HG03103 (cell line): ENCODE measurements around the gene GPR78.
"Not testable (repeated sequence)": the region's sequence is repeated elsewhere in the genome, so short reads cannot be mapped to it uniquely, and the experiment has no call there.

Source experiments
- ATAC-seq: cut with Tn5 transposase; IDR thresholded peaks from one replicate; pipeline ENCODE4 v1.9.1; 2021; ENCODE audit warnings: low read depth; ENCODE audit not compliant: unreplicated experiment

GPR78 gene

DNA sequence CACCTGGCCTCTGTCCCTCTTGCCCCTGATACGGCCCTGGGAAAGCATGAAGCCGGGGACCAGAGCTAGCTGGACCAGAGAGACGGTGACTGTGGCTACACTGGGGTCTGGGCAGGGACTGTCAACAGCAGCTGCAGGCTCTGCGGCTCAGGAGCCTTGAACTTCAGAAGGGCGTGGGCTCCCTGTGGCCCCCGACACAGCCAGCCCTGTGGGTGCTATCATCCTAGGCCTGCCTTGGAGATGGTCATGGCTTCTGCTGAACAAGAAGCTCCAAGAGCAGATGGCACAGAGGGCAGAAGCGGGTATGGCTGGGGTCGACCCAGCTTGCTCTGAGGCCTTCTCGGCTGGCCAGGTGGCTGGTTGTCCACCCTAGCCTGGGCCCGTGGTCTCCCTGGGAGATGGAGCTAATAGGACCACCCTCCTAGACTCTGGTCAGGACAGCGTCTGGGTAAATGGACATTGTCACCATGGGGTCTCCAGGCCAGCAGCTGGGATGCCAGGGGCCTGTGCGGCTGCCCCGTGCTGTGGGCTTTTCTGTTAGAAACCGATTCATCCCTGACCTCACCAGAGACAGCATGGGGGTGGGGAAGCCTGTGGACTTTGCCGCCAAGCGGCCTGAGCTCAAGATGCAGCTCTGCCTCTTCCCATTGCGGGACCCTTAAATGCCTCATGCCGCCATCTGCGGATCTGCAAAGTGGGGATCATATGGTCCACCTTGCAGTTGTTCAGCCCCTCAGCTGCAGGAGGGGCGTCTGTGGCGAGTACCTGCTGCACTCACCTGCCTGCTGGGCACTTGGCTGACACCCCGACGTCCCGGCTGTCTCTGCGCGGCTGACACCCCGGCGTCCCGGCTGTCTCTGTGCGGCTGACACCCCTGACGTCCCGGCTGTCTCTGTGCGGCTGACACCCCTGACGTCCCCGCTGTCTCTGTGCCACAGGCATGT, 33.5 kb downstream of the GPR78 start:
- ATAC-seq, result no peak

DNA sequence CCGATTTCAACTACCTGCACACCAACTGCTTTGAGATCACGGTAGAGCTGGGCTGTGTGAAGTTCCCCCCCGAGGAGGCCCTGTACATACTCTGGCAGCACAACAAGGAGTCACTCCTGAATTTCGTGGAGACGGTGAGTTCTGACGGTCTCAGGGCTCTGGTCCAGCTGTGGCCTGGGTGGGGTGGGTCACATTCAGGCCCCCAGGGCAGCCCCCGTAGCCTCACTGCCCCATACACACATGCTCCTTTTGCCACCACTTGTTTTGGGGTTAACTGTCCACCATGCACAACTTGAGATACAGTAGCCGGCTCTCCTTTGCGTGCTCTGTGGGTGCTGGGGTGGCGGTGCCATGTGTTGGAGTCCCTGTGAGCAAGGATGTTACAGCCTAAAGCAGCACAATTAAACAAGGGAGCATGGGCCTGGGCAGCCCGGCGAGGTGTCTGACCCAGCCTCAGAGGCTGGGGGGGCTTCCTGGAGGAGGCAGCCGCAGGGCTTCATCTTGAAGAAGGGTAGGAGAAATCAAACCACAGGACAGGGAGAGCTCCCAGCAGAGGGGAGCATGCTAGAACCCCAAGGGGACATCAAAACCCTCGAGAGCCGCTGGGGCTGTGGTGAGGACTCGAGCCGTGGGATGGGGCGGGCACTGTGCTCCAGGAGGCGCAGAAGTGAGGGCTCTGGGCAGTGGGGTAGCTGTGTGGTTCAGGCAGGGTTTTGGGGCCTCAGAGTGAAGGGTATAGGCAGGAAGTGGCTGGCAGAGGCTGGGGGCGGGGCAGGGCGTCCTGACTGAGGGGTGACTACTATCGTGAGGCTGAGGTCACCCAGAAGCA, 34.4 kb downstream of the GPR78 start:
- no peak for ATAC-seq

DNA sequence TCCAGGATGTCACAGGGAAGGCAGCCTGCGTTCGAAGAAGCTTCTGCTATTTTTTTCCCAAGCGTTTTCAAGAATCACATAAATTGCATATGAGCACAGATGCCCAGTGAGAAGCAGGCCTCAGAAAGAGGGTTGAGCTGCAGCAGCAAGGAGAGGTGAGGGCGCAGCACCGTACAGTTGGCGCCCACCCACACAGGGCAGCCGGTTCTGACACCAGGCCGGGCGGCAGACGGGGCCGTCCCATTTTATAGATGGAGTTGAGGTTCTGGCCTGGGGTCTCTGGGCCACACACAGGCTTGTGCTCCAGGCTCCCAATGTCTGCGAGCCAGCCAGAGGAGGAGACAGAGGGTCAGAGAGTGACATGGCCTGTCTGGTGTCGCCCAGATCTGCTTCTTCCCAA, 35.2 kb downstream of the GPR78 start:
- ATAC-seq, result no peak

DNA sequence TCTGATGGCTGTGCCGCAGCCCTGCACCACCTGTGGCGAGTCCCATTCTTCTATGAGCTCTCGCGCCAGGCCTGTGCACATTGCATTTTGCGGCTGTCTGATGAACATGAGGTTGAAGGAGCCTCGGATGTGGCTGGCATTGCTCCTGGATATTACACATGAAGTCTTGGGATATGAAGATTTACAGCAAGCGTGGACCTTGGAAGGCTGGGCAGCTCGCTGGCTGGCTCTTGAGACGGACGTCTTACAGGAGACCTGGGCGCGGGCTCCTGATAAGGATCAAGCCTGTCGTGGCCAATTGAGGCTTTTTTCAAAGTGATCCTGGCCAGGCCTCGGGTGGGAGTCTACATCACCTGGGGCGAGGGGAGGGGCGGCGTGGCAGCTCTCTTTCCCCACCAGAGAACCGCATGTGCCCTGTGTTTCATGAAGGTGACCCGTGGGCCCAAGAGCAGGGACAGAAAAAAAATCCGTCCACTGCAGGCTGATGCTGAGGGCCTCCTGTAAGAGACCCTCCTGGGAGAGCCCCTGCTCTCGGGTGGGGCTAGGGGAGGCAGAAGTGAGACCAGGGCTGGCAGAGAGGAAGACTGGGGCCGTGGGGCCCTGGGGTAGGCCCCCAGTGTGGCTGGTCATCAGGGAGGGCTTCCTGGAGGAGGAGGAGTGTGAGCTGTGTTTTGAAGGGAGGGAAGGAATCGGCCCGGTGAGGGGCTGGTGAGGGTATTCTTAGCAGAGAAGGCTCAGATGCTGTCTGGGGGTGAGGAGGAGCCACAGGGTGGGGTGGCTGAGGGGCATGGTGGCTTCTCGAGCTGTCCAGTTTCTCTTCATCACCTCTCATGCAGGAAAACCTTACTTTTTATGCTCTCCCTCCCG, 36.0 kb downstream of the GPR78 start:
- ATAC-seq, result no peak

GRCh38 chr4:8616831-8617230, 36.6 kb downstream of the GPR78 start:
- ATAC-seq, result no peak

DNA sequence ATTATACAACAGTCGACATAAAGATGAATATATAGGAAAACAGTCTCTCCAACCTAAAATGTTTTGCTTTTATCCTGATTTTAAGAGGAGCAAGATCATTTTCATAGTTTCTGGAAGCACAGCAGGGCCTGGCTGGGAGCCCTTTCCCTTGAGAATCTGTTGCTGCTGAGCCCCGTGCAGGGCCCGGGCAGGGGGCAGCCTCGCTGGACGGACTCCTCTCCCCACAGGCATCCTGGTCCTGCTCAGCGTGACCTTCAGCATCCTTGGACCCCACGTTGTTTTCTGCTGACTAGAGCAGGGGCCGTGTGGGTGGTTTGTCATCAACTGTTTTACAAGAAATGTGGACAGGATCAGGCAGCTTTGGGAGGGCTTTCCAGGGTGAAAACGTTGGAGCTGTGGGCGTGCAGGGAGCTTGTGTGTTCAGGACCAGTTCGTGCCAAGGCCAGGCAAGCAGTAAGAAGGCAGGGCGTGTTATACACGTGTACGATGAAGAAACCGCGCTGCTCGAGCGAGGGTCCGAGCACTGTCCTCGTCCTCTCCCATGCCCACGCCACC, 37.4 kb downstream of the GPR78 start:
- no peak for ATAC-seq

GRCh38 chr4:8618421-8618820, 38.2 kb downstream of the GPR78 start:
- ATAC-seq, result no peak

DNA sequence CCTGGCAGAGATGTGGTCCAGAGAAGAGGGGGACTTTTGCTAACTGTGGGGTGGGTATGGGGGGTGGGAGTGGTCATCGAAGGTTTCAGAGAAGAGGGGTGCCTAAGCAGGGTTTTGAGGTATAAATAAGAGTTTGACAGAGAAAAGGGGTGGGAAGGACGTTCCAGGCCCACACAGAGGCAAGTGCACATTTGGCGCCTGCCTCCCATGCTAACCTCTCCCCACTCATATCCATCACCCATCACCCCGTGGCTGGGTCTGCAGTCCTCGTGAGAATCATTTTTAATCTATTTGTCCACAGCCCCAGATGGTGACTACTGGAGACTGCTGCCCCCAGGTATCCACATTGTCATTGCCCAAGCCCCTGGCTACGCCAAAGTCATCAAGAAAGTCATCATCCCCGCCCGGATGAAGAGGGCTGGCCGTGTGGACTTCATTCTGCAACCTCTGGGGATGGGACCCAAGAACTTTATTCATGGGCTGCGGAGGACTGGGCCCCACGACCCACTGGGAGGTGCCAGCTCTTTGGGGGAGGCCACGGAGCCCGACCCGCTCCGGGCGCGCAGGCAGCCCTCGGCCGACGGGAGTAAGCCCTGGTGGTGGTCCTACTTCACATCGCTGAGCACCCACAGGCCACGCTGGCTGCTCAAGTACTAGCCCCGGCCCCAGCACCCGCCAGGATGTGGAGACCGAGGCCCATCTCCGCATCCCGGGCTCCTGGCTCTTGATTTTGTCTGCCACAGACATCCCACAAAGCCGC, 38.9 kb downstream of the GPR78 start:
- ATAC-seq, result no peak

- not testable (repeated sequence) for ATAC-seq
Measured at GRCh38 chr4:8621135-8621534, 40.9 kb downstream of the GPR78 start.

DNA sequence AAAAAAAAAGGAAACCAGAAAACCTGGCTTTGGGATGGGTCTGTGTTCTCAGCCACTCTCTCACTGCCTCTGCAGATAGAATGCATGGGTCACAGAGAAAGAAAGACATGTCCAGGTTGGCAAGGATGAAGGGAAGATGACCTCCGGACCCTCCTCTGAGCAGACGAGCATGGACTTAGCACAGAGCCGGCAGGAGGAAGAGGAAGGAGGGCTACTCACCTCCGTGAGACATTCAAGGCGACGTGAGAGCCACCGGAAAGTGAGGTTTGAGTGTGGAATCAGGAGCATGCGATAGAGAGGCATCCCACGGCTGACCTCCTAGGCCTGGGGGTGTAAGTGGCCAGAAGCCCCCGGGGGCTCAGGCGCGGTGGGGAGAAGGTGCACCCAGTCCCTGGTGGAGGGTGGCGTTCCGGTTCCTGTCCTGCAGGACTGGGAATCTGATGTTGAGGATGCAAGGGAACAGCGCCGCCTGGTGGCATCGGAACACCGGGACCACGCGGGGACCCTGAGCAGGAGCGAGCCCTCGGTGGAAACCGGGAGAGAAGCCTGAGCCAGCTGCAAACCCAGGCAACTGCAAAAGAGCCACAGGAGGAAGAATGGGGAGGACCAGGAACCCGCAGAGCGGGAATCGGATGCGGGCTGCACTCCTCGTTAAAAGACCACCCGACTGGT, 44.5 kb downstream of the GPR78 start:
- ATAC-seq, result not testable (repeated sequence)

- ATAC-seq, result not testable (repeated sequence)
Measured at GRCh38 chr4:8630240-8630905, 50.2 kb downstream of the GPR78 start.

- ATAC-seq, result not testable (repeated sequence)
Measured at GRCh38 chr4:8631896-8632295, 51.7 kb downstream of the GPR78 start.

GRCh38 chr4:8634773-8635172, 54.6 kb downstream of the GPR78 start:
- not testable (repeated sequence) for ATAC-seq

- not testable (repeated sequence) for ATAC-seq
Measured at GRCh38 chr4:8635897-8636554, 55.8 kb downstream of the GPR78 start.
